ENCODE results near the gene GABRG3.
"Not testable (repeated sequence)": the region's sequence is repeated elsewhere in the genome, so short reads cannot be mapped to it uniquely, and the experiment has no call there.

GABRG3 gene

GRCh38 chr15:27003003-27003402 is 32.0 kb downstream of the GABRG3 start:
- not testable (repeated sequence) for DNase-seq

GRCh38 chr15:27004226-27004625 is 33.2 kb downstream of the GABRG3 start:
- not testable (repeated sequence) for DNase-seq

- DNase-seq = no peak
Measured at GRCh38 chr15:27017168-27017809, 46.3 kb downstream of the GABRG3 start.

- no peak for DNase-seq
Measured at GRCh38 chr15:27019687-27020086, 48.7 kb downstream of the GABRG3 start.

GRCh38 chr15:27025481-27025966 is 54.5 kb downstream of the GABRG3 start:
- DNase-seq = no peak

- DNase-seq = no peak
Measured at GRCh38 chr15:27027229-27027628, 56.2 kb downstream of the GABRG3 start.

GRCh38 chr15:27028858-27029477 is 58.0 kb downstream of the GABRG3 start:
- no peak for DNase-seq

GRCh38 chr15:27036210-27036609 is 65.2 kb downstream of the GABRG3 start:
- DNase-seq = no peak

GRCh38 chr15:27037501-27037900 is 66.5 kb downstream of the GABRG3 start:
- DNase-seq = no peak

GRCh38 chr15:27039152-27039551 is 68.2 kb downstream of the GABRG3 start:
- no peak for DNase-seq

- no peak for DNase-seq
Measured at GRCh38 chr15:27042230-27042629, 71.2 kb downstream of the GABRG3 start.

GRCh38 chr15:27042646-27043045 is 71.7 kb downstream of the GABRG3 start:
- DNase-seq = no peak

GRCh38 chr15:27043770-27044169 is 72.8 kb downstream of the GABRG3 start:
- no peak for DNase-seq

- DNase-seq = no peak
Measured at GRCh38 chr15:27045796-27046195, 74.8 kb downstream of the GABRG3 start.

GRCh38 chr15:27046880-27047279 is 75.9 kb downstream of the GABRG3 start:
- no peak for DNase-seq

- DNase-seq = no peak
Measured at GRCh38 chr15:27050163-27050562, 79.2 kb downstream of the GABRG3 start.

- DNase-seq = no peak
Measured at GRCh38 chr15:27054426-27054825, 83.4 kb downstream of the GABRG3 start.

- DNase-seq = no peak
Measured at GRCh38 chr15:27057904-27058645, 87.1 kb downstream of the GABRG3 start.

- no peak for DNase-seq
Measured at GRCh38 chr15:27058939-27059338, 88.0 kb downstream of the GABRG3 start.

- DNase-seq = no peak
Measured at GRCh38 chr15:27059610-27060202, 88.7 kb downstream of the GABRG3 start.

GRCh38 chr15:27061739-27062138 is 90.8 kb downstream of the GABRG3 start:
- no peak for DNase-seq

- no peak for DNase-seq
Measured at GRCh38 chr15:27062951-27063350, 92.0 kb downstream of the GABRG3 start.

- no peak for DNase-seq
Measured at GRCh38 chr15:27064080-27064479, 93.1 kb downstream of the GABRG3 start.

GRCh38 chr15:27065151-27065550 is 94.2 kb downstream of the GABRG3 start:
- no peak for DNase-seq
